HFF-Myc (cell line): ENCODE data around the gene TTC21B.
A peak's percentile ranks its signal among the peaks of the same experiment; 100 is the strongest.
"Not testable (repeated sequence)": the region's sequence is repeated elsewhere in the genome, so short reads cannot be mapped to it uniquely, and the experiment has no call there.

Experiments used
- DNase-seq: peaks from one replicate; pipeline ENCODE4 v3.0.0-alpha.2; 2011; ENCODE audit warnings: low read depth; ENCODE audit errors: extremely low read depth
- H3K4me3 ChIP-seq: replicated peaks from 2 replicates; pipeline ENCODE4 v1.5.1; 2011; ENCODE audit warnings: low read depth, mild to moderate bottlenecking, control low read depth, low read length
- TF ChIP-seq, protein P1 (sequence below): IDR thresholded peaks from 2 replicates; pipeline ENCODE4 v1.5.1; 2012; ENCODE audit warnings: mild to moderate bottlenecking, low read depth, low read length, control low read depth; ENCODE audit errors: missing control alignments

TTC21B gene

DNA sequence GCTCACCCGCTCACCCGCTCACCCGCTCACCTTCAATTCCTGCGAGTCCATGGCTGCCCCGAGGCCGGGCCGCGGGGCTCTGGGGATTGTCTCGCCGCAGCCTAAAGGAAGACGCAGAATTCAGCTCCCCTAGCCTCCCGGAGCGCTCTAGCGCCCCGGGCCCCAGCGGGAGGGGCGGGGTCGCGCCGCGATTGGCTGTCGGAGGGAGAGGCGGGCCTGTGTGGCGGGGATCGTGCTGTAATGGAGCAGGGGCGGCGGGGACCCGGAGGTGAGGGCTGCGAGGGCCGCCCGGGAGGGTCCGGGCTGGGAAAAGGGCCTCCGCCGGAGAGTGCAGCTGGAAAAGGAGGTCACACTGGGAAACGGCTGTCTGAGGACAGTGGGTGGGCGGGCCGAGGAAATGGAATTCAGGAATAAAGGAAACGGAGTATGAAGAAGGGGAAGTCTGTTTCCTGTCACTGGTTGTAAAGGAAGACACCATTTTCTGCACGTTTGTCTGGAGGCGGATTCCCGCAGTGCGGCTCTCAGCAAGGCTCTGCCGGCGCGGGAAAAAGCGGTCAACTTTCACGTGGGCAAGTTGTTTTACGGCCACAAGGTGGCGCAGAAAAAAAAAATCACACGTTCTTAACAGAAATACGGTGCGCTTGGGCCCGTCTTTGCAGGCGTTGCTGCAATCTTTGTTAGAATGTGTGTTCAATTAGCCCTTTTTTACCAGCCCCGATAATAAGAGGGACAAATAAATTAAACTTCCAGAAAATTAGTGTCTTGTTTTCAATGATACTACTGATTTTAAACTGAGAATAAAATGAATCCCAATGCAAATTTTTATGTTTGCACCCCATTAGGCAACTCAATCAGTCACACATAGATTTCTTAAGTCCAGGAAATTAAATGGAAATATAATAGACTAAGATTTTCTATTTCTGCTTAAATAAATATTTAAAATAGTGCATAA lies at the start of gene TTC21B:
Gene TTC21B, minus strand, starts transcription at position 122 of the 952 bp plus-strand sequence. Its CDS starts 71 bp downstream, at position 51.
- H3K4me3 ChIP-seq: peak within 1 kb of the TSS; percentile 81
- peak; percentile 82 for DNase-seq
- TF ChIP-seq, protein P1, sequence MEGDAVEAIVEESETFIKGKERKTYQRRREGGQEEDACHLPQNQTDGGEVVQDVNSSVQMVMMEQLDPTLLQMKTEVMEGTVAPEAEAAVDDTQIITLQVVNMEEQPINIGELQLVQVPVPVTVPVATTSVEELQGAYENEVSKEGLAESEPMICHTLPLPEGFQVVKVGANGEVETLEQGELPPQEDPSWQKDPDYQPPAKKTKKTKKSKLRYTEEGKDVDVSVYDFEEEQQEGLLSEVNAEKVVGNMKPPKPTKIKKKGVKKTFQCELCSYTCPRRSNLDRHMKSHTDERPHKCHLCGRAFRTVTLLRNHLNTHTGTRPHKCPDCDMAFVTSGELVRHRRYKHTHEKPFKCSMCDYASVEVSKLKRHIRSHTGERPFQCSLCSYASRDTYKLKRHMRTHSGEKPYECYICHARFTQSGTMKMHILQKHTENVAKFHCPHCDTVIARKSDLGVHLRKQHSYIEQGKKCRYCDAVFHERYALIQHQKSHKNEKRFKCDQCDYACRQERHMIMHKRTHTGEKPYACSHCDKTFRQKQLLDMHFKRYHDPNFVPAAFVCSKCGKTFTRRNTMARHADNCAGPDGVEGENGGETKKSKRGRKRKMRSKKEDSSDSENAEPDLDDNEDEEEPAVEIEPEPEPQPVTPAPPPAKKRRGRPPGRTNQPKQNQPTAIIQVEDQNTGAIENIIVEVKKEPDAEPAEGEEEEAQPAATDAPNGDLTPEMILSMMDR: peak; percentile 65

DNA sequence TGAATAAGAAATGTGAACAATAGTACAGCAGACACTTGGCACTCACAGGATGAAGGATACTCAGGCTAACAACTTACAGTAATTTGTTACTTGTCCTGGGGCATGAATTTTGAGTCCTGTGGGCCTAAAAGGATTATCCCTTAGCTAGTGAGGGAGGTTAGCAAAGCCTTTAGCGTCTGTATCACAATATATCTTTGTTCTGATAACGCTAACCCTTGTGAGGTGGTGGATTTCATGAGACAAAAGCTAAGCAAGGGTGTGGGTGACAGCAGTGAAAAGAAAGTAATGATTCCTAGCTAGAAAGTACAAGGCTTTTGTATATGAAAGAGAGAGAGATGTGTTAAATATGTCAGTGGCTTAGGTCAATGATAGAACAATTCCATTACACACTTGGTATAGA lies 46.8 kb upstream of the TTC21B start:
- DNase-seq: no peak
- TF ChIP-seq, protein P1: no peak
- H3K4me3 ChIP-seq: no peak overlapping the region

DNA sequence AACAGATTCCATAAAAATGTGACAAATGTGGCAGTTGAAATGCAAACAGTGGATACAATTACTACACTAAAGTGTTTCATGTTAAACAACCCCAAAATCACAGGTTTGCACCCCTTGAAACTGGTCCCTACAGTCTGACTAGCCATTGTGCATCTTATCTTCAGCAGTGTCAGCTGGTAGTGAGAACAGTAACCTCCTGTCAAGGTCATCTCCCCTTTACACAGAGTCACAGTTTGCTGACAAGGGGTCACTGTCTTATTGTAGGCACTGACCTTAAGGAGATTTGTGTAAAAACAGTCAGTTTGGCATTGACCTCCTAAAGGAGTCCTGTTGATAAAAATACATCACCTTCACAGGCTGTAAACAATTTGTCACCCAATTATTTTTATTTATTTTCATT lies 37.3 kb upstream of the TTC21B start:
- no peak for DNase-seq
- TF ChIP-seq, protein P1: no peak
- no peak overlapping the region for H3K4me3 ChIP-seq

DNA sequence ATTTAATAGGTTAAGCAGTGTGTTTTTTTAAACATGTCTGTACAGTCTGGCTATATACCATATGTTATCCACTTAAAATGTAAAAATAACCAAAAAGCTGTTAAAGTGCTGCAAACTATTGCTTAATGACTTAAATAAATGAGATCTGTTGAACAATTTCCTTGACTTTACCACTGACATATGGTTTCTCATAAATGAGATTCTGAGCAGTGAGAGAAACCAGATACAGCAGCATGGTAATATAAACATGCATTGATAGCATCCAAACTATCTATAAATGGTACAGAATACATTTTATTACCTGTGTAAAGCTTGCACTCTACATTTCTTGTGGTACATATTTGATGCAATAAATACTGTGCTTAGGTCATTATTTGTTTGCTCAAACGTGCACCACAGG lies 36.3 kb upstream of the TTC21B start:
- H3K4me3 ChIP-seq: no peak overlapping the region
- no peak for DNase-seq
- TF ChIP-seq, protein P1: no peak

DNA sequence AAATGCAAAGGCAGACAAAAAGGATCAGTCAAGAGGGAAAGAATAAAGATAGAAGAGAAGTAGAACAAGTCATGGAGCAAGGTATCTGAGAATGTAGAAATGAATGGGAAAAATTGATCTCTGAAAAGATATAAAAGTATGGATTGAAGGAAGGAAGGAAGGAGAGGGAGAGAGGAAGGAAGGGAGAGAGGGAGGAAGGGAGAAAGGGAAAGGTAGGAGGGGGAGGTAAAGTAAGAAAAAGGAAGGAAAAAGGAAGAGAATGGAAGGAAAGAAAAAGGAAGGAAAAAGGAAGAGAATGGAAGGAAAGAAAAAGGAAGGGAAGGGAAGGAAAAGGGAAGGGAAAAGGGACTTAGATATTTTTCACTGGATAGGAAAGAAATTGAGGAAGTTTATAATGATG lies 31.5 kb upstream of the TTC21B start:
- TF ChIP-seq, protein P1: no peak
- H3K4me3 ChIP-seq: no peak overlapping the region
- DNase-seq: no peak

DNA sequence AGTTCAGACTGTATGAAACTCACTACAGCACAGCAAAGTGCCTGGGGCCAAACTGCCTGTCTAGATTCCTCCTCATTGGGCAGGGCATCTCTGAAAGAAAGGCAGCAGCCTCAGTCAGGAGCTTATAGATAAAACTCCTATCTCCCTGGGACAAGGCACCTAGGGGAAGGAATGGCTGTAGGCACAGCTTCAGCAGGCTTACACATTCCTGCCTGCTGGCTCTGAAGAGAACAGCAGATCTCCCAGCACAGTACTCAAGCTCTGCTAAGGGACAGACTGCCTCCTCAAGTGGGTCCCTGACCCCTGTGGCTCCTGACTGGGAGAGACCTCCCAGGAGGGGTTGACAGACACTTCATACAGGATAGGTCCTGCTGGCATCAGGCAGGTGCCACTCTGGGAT lies 18.6 kb upstream of the TTC21B start:
- not testable (repeated sequence) for DNase-seq, H3K4me3 ChIP-seq

DNA sequence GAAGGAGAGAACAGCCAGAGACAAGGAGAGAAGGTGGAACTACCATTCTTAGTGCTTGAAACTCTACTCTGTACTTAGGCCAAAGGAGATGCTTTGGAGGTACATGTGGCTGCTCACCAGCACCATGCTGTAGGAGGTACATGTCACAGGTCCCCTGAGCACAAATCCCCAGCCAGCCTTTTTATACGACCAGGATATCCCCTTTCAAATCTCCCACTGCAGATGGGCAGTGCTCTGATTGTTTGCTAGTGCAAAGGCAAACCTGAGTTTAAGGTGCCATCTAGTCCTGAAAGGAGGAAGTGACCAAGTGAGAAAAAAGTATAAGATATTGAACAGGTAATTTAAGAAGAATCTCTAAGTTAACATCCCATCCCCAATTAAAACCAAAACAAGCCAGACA lies 17.1 kb upstream of the TTC21B start:
- TF ChIP-seq, protein P1: no peak
- H3K4me3 ChIP-seq: no peak overlapping the region
- DNase-seq: no peak
